SK-N-SH treated with all-trans-retinoic acid at 6 μM for 48 hours (cell line): ENCODE data around the gene CNPY4.

Source experiments
- ARNTL ChIP-seq: fragments of 450-650 bp; formaldehyde crosslinking; IDR thresholded peaks from 2 replicates; pipeline ENCODE4 v1.5.0; 2020; ENCODE audit warnings: low read depth, mild to moderate bottlenecking, moderate library complexity, borderline replicate concordance
- BACH2 ChIP-seq: fragments of 250-450 bp; sonication (Bioruptor Pico); IDR thresholded peaks from 2 replicates; pipeline ENCODE4 v1.9.0; 2021; ENCODE audit warnings: mild to moderate bottlenecking, borderline replicate concordance
- OSR1 ChIP-seq: fragments of 250-450 bp; sonication (Bioruptor Pico); IDR thresholded peaks from 2 replicates; pipeline ENCODE4 v1.8.0; 2022; ENCODE audit warnings: moderate library complexity, mild to moderate bottlenecking, inconsistent platforms
- TF ChIP-seq, protein P1 (sequence below): fragments of 250-450 bp; sonication (Bioruptor Pico); IDR thresholded peaks from 2 replicates; pipeline ENCODE4 v1.8.0; 2020; ENCODE audit warnings: mild to moderate bottlenecking, moderate library complexity, borderline replicate concordance

GRCh38 chr7:100079024-100079560, 40.3 kb upstream of the CNPY4 start:
- TF ChIP-seq OSR1 (CRISPR knock-in tag) (no peak), BACH2 (CRISPR knock-in tag) (no peak), ARNTL (no peak)
- TF ChIP-seq, protein P1, sequence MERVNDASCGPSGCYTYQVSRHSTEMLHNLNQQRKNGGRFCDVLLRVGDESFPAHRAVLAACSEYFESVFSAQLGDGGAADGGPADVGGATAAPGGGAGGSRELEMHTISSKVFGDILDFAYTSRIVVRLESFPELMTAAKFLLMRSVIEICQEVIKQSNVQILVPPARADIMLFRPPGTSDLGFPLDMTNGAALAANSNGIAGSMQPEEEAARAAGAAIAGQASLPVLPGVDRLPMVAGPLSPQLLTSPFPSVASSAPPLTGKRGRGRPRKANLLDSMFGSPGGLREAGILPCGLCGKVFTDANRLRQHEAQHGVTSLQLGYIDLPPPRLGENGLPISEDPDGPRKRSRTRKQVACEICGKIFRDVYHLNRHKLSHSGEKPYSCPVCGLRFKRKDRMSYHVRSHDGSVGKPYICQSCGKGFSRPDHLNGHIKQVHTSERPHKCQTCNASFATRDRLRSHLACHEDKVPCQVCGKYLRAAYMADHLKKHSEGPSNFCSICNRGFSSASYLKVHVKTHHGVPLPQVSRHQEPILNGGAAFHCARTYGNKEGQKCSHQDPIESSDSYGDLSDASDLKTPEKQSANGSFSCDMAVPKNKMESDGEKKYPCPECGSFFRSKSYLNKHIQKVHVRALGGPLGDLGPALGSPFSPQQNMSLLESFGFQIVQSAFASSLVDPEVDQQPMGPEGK, result no peak
